Measurements from ENCODE around the gene LATS2.
A peak's percentile ranks its signal among the peaks of the same experiment; 100 is the strongest.
"Not testable (repeated sequence)": the region's sequence is repeated elsewhere in the genome, so short reads cannot be mapped to it uniquely, and the experiment has no call there.

Gene LATS2

GRCh38 chr13:20952838-20953237 lies 108.5 kb downstream of the LATS2 start:
- no peak for DNase-seq

GRCh38 chr13:20948001-20948400 lies 113.4 kb downstream of the LATS2 start:
- DNase-seq, result not testable (repeated sequence)

- DNase-seq, result peak; percentile 82
Observed at GRCh38 chr13:20945952-20946383, 115.4 kb downstream of the LATS2 start.

- DNase-seq, result no peak
Observed at GRCh38 chr13:20942938-20943559, 118.3 kb downstream of the LATS2 start.

GRCh38 chr13:20940511-20940910 lies 120.9 kb downstream of the LATS2 start:
- DNase-seq, result not testable (repeated sequence)

- no peak for DNase-seq
Observed at GRCh38 chr13:20940083-20940482, 121.3 kb downstream of the LATS2 start.

GRCh38 chr13:20939662-20940061 lies 121.7 kb downstream of the LATS2 start:
- no peak for DNase-seq

GRCh38 chr13:20938302-20938701 lies 123.1 kb downstream of the LATS2 start:
- no peak for DNase-seq

GRCh38 chr13:20927596-20928257 lies 133.7 kb downstream of the LATS2 start:
- DNase-seq, result no peak

GRCh38 chr13:20925395-20925790 lies 136.0 kb downstream of the LATS2 start:
- DNase-seq, result not testable (repeated sequence)

GRCh38 chr13:20924758-20925394 lies 136.5 kb downstream of the LATS2 start:
- peak; percentile 61 for DNase-seq

- no peak for DNase-seq
Observed at GRCh38 chr13:20923272-20923671, 138.1 kb downstream of the LATS2 start.

Data from GDM1 (cell line).